NCI-H2196 (cell line): ENCODE results near the gene PDX1.
A peak's percentile ranks its signal among the peaks of the same experiment; 100 is the strongest.

ENCODE experiments used
- DNase-seq: peaks from one replicate; lab custom pipeline; 2025; ENCODE audit not compliant: unreplicated experiment; lab: John Stamatoyannopoulos, UW

PDX1 gene

GRCh38 chr13:27919934-27920676 lies at the start of gene PDX1:
PDX1 (plus strand) TSS chr13:27920000; CDS start chr13:27920139, 139 bp downstream.
- peak; percentile 52 for DNase-seq

DNA sequence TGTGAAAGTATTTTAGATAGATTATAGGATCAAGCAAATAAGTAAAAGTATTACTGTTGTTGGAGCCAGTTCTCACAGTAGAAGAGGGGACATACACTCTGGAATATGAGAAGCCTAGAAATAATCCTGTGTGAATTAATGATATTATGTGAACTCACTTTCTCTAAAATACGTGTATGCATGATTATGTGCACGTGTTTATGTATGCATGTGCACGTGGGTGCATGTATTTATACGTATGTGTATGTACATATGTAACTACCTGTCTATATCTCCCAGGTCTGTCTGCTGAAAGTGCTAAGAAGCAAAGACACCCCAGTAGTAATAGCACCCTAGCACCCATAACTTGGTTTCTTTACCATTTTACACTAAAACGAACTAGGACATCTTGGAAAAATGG lies 41.5 kb upstream of the PDX1 start:
- no peak for DNase-seq

- DNase-seq: no peak
Measured at GRCh38 chr13:27889471-27889870, 30.3 kb upstream of the PDX1 start.

DNA sequence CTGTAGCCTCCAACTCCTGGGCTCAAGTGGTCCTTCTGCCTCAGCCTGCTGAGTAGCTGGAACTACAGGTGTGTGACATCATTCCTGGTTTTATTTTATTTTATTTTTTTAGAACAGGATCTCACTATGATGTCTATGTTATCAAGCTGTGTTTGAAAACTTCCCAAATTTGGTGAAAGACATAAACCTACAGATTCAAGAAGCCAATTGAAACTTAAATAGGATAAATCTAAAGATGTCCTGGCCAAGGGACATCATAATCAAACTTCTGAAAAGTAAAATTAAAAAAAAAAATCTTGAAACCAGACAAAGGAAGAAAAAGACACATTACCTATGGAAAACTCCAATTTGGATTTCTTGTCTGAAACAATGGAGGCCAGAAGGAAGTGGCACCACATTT lies 23.1 kb upstream of the PDX1 start:
- DNase-seq: no peak

- no peak for DNase-seq
Measured at GRCh38 chr13:27904719-27905118, 15.1 kb upstream of the PDX1 start.

DNA sequence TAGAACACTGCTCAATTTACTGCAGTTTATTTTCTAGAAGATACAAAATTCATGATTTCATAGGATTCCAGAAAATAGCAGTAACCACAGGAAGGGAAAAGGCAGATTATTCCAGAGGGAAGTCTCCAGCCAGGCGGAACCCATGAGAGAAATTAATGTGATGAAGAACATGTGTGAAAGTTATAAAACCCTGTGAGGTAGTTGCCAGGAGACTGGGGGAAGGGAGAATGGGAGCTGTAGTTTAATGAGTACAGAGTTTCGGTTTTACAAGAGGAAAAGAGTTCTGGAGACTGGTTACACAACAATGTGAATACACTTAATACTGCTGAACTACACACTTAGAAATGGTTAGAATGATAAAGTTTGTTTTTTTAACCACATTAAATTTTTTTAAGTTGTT lies 14.2 kb upstream of the PDX1 start:
- DNase-seq: no peak

- DNase-seq: no peak
Measured at GRCh38 chr13:27907121-27907787, 12.5 kb upstream of the PDX1 start.

- no peak for DNase-seq
Measured at GRCh38 chr13:27909378-27909777, 10.4 kb upstream of the PDX1 start.

GRCh38 chr13:27911521-27911920 lies 8.3 kb upstream of the PDX1 start:
- no peak for DNase-seq

- no peak for DNase-seq
Measured at GRCh38 chr13:27913160-27913559, 6.6 kb upstream of the PDX1 start.

- DNase-seq: no peak
Measured at GRCh38 chr13:27915301-27916207, 4.2 kb upstream of the PDX1 start.

DNA sequence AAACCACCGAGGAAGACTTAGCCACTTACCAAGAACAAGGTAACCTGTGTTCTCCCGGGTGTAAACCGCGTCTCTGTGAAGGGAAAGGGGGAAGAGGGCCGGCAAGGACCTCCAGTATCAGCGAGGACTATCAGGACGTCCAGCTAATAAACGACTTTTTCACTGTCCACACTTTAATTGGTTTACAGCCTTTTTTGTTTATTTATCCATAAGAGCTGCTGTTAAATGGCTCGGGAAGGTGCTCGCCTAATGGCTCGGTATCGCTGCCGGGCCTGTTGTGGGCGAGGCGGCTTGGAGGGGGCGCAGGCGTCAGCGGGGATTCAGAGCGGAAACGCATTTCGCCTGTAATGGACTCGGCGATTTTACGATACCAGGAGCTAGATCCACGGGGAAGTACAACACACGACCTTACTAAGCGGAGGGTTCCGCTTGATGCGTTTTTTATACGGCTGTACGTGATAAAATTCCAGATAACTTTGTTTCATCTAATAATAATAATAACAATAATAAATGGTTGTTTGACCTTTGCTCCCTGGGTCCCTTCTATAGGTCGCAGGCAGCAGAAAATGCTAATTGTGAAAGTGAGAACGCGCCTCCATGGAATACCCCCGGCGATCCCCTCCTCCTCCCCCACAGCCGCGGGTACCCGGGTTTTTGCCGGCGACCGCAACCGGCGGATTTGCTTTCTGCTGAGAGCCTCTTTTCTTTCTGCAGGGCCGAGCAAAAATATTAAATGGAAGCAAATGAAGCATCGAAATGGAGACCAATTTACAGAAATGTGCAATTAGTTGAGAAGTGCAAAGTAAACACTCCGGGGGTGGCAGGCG lies 2.5 kb upstream of the PDX1 start:
- no peak for DNase-seq

GRCh38 chr13:27918041-27918917 lies 1.5 kb upstream of the PDX1 start:
- no peak for DNase-seq

GRCh38 chr13:27918918-27919658 lies 712 bp upstream of the PDX1 start:
- no peak for DNase-seq

GRCh38 chr13:27919659-27919933 lies 204 bp upstream of the PDX1 start:
- no peak for DNase-seq

- DNase-seq: no peak
Measured at GRCh38 chr13:27920677-27921420, 1.0 kb downstream of the PDX1 start.

- no peak for DNase-seq
Measured at GRCh38 chr13:27921421-27921960, 1.7 kb downstream of the PDX1 start.
